Measurements from ENCODE around the gene IGFALS. TPM values are rescaled to one million over a fixed set of nuclear protein-coding genes. Genes with fewer than 3 reads are reported as not detected.

IGFALS gene
- total RNA-seq, 4 donors from 2014 or later: not detected

DNA sequence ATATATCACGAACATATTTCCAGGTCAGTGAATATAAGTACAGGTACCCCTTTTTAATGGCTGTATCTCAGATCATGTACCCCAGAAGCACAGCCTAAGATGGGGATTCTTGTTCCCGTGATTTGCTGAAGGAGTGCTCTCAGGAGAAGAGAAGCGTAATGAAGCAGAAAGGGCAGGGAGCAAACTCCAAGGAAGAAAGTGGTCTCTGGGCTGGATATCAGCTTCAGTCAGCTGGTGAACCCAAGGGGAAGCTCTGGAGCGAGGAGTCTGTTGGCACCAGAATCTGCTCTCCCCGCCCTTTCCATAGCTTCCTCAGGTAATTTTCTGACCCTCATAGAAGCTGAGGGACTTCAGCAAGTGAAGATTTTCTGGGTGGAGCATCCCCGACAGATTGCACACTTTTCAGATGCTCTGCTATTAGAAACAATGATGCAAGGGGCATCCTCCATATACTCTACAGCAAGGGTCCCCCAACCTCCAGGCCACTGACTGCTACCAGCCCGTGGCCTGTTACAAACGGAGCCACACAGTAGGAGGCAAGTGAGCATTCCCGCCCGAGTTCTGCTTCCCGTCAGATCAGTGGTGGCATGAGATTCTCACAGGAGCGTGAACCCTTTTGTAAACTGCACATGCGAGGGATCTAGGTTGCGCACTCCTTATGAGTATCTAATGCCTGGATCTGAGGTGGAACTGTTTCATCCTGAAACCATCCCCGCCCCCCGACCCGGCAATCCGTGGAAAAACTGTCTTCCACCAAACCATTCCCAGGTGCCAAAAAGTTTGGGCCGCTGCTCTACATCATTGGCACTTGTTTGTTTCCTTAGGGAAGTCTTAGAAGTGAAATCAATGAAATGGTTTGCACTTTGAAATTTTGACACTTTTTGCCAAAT, 37.9 kb upstream of the IGFALS start:
- WGBS, 2 donors: 80 to 82% methylated on average over 16 to 18 of the region's 19 CpGs

DNA sequence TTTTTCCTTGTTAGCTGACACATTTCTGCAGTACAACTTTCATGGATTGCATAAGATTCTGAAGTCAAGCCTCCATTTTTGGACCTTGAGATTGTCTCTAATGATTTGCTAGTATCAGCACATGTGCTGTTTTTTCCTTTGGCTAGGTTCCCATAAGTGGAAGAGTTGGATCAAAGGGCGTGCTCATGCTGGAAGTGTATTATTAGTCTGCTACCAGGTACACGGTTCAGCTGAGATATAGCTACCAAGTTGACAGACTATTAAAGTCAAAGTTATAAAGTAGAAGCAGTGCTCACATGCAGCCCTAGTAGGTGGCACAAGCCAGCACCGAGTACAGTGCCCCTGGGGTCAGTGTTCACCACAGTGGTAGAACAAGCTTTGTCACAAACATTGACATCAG, 36.7 kb upstream of the IGFALS start:
- intact Hi-C loops (cut with DNase I): no loop called here
- TF ChIP-seq POLR2A (IDR thresholded peaks at IDR 0.05) (no peak), CTCF (IDR thresholded peaks at IDR 0.05) (no peak)
- Histone ChIP-seq H3K9me3 (no peaks in the 10 kb centered on the region), H3K36me3 (peaks cover 0 to 31% (median 0%) of the 10 kb centered on the region in 3 donors), H3K27ac (peak overlapping the region in 1 of 4 donors; percentile 33), H3K27me3 (no peaks in the 10 kb centered on the region), H3K4me3 (no peak overlapping the region), H3K4me1 (peaks cover 21 to 75% (median 38%) of the 10 kb centered on the region in 3 donors)
- DNase-seq: no peak
- 50 to 57% methylated on average over 3 of the region's 3 CpGs for WGBS, 2 donors

More for the DNA sequence above, 37.9 kb upstream of the IGFALS start:
- DNase-seq: no peak
- Histone ChIP-seq H3K36me3 (peaks cover 0 to 31% (median 0%) of the 10 kb centered on the region in 3 donors), H3K27ac (no peak overlapping the region), H3K27me3 (no peaks in the 10 kb centered on the region), H3K4me3 (no peak overlapping the region), H3K4me1 (peaks cover 12 to 67% (median 32%) of the 10 kb centered on the region in 3 donors), H3K9me3 (no peaks in the 10 kb centered on the region)
- intact Hi-C loops (cut with DNase I): no loop called here
- TF ChIP-seq POLR2A (IDR thresholded peaks at IDR 0.05): no peak
- TF ChIP-seq CTCF (IDR thresholded peaks at IDR 0.05): no peak

DNA sequence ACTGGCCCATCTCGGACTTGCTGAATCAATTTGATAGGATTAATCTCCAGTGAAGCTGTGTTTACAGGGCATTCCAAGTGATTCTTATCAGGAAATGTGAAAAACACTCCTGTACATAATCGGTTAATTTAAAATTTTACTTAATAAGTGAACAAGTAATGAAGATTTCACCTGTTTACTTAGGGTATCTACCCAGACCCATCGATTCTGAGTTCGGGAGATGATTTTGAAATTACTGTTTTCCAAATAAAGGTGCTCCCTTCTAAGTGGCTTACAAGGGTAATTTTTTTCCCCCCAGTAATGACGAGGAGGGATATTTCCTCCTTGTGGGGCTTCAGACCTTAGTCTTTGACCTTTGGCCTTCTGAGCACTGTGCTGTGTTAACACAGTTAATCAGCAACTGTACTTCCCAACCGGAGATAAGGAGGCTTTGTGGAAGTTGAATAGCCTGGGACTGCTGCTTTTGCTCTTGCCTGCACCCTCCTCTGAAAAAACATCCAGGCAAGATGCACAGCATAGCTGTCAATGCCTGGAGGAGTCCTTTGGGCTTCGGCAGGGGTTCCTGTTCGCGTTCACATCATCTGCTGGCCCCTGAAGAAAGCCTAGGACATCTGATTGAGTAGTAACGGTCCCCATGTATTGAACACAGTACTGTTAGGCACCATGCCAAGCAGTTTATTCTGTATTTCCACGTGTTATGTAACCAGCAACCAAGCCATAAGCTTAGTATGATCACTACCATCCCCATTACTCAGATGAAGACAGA, 35.3 kb upstream of the IGFALS start:
- no peak for DNase-seq
- WGBS, 2 donors: 66 to 72% methylated on average over 8 to 11 of the region's 11 CpGs
- no peak overlapping the region for H3K27ac ChIP-seq
- intact Hi-C loops (cut with DNase I): no loop called here
- H3K4me3 ChIP-seq: peak overlapping the region in 1 of 4 donors; percentile 61
- H3K36me3 ChIP-seq: peaks cover 0 to 31% (median 0%) of the 10 kb centered on the region in 3 donors
- no peaks in the 10 kb centered on the region for H3K27me3 ChIP-seq
- no peak for TF ChIP-seq POLR2A (IDR thresholded peaks at IDR 0.05)
- H3K9me3 ChIP-seq: no peaks in the 10 kb centered on the region
- peaks cover 27 to 77% (median 39%) of the 10 kb centered on the region in 3 donors for H3K4me1 ChIP-seq

- peaks cover 27 to 78% (median 39%) of the 10 kb centered on the region in 3 donors for H3K4me1 ChIP-seq
- TF ChIP-seq CTCF (IDR thresholded peaks at IDR 0.05) (peak in 3 of 6 experiments; percentile 11 to 28 (median 22)), POLR2A (IDR thresholded peaks at IDR 0.05) (peak in 2 of 4 donors; percentile 16 to 19)
- peak within 1 kb of the TSS; percentile 61 to 98 (median 92) for H3K4me3 ChIP-seq
- H3K27me3 ChIP-seq: no peaks in the 10 kb centered on the region
- WGBS, 2 donors: 0% methylated on average over 2 to 4 of the region's 104 CpGs
- DNase-seq: peak; percentile 47
- H3K36me3 ChIP-seq: peaks cover 0 to 42% (median 10%) of the 10 kb centered on the region in 3 donors
- peak within 1 kb of the TSS; percentile 72 to 95 (median 93) for H3K27ac ChIP-seq
- no peaks in the 10 kb centered on the region for H3K9me3 ChIP-seq
- intact Hi-C loops (cut with DNase I): no loop called here
Measured at GRCh38 chr16:1826691-1827573, 33.4 kb upstream of the IGFALS start, which contains the start of the genes FAHD1 and HAGH. FAHD1 (plus strand) TSS chr16:1827206; CDS start chr16:1827239, 33 bp downstream. HAGH (minus strand) TSS chr16:1826825; CDS start chr16:1826787, 38 bp downstream.

All from esophagus squamous epithelium (tissue), 5 donors.